Calu3 (cell line): Measurements from ENCODE around the gene ABLIM2. TPM values are rescaled to one million over a fixed set of nuclear protein-coding genes. Genes with fewer than 3 reads are reported as not detected.
A peak's percentile ranks its signal among the peaks of the same experiment; 100 is the strongest.

Experiments used
- BruUV-seq: library from RNA; stranded (reverse); fragments of 400-500 nt; replicated peaks from 2 replicates; lab custom pipeline; 2021; lab: Mats Ljungman, UMichigan
- CTCF ChIA-PET: fragments of 300-600 bp; sonication (Branson Sonifier 250); formaldehyde crosslinking; loops from one replicate; lab custom pipeline; 2022; ENCODE audit warnings: antibody characterized with exemption; lab: Charles Lee
- DNase-seq: peaks from one replicate; pipeline ENCODE4 v3.0.0; 2022
- H3K27ac Mint-ChIP-seq: one replicate; pipeline ENCODE4 v1.8.0; 2022; ENCODE audit warnings: mixed read lengths; ENCODE audit not compliant: unreplicated experiment
- H3K27me3 Mint-ChIP-seq: one replicate; pipeline ENCODE4 v1.8.0; 2022; ENCODE audit warnings: mixed read lengths; ENCODE audit not compliant: unreplicated experiment
- H3K36me3 Mint-ChIP-seq: one replicate; pipeline ENCODE4 v1.8.0; 2022; ENCODE audit warnings: mild to moderate bottlenecking, moderate library complexity, mixed read lengths; ENCODE audit not compliant: insufficient read depth, unreplicated experiment
- H3K4me1 Mint-ChIP-seq: one replicate; pipeline ENCODE4 v1.8.0; 2022; ENCODE audit warnings: mild to moderate bottlenecking, low read depth, mixed read lengths; ENCODE audit not compliant: unreplicated experiment
- H3K4me3 Mint-ChIP-seq: one replicate; pipeline ENCODE4 v1.8.0; 2022; ENCODE audit warnings: mild to moderate bottlenecking, low read depth, moderate library complexity, mixed read lengths; ENCODE audit not compliant: unreplicated experiment
- H3K9me3 Mint-ChIP-seq: one replicate; pipeline ENCODE4 v1.8.0; 2022; ENCODE audit warnings: low read depth, mixed read lengths; ENCODE audit not compliant: unreplicated experiment
- CTCF ChIP-seq: fragments of 200-600 bp; IDR thresholded peaks from one replicate; pipeline ENCODE4 v1.8.0; 2022; ENCODE audit warnings: antibody characterized with exemption; ENCODE audit not compliant: unreplicated experiment
- intact Hi-C: fragments of 100-400 bp; cut with micrococcal nuclease; formaldehyde crosslinking; loops from one replicate; pipeline ENCODE4 v1.10.0; 2022; ENCODE audit not compliant: unreplicated experiment
- total RNA-seq: library from RNA; stranded (reverse); gene quantifications from 2 replicates; pipeline ENCODE4 v1.2.3, GENCODE V29; 2022

The ABLIM2 gene
- total RNA-seq, 1 experiment from 2014 or later, result 1.0 TPM

GRCh38 chr4:8119877-8120276 lies 38.7 kb downstream of the ABLIM2 start:
- Mint-ChIP-seq H3K4me1 (no peaks in the 10 kb centered on the region), H3K27me3 (peaks cover 41% of the 10 kb centered on the region), H3K9me3 (peaks cover 3% of the 10 kb centered on the region), H3K36me3 (no peaks in the 10 kb centered on the region), H3K4me3 (no peak overlapping the region), H3K27ac (no peak overlapping the region)
- intact Hi-C loops, result no loop called here
- no peak for TF ChIP-seq CTCF
- no TSS peak for BruUV-seq
- DNase-seq, result no peak
- CTCF ChIA-PET, result interaction anchor here (0.7 kb wide), 1 partner anchor 1175 kb away, joined by 4 read pairs; no protein-coding TSS in a partner anchor

GRCh38 chr4:8118531-8118930 lies 40.1 kb downstream of the ABLIM2 start:
- Mint-ChIP-seq H3K4me3 (no peak overlapping the region), H3K4me1 (peaks cover 3% of the 10 kb centered on the region), H3K27me3 (peaks cover 37% of the 10 kb centered on the region), H3K9me3 (peaks cover 3% of the 10 kb centered on the region), H3K36me3 (no peaks in the 10 kb centered on the region), H3K27ac (no peak overlapping the region)
- BruUV-seq, result no TSS peak
- no peak for DNase-seq
- no peak for TF ChIP-seq CTCF
- intact Hi-C loops, result no loop called here
- CTCF ChIA-PET, result no interaction called here

GRCh38 chr4:8118035-8118434 lies 40.6 kb downstream of the ABLIM2 start:
- BruUV-seq, result no TSS peak
- DNase-seq, result no peak
- CTCF ChIA-PET, result no interaction called here
- H3K9me3 Mint-ChIP-seq, result peaks cover 3% of the 10 kb centered on the region
- intact Hi-C loops, result no loop called here
- peaks cover 32% of the 10 kb centered on the region for H3K27me3 Mint-ChIP-seq
- H3K36me3 Mint-ChIP-seq, result no peaks in the 10 kb centered on the region
- peaks cover 8% of the 10 kb centered on the region for H3K4me1 Mint-ChIP-seq
- H3K27ac Mint-ChIP-seq, result no peak overlapping the region
- H3K4me3 Mint-ChIP-seq, result no peak overlapping the region
- TF ChIP-seq CTCF, result no peak

GRCh38 chr4:8117278-8117682 lies 41.3 kb downstream of the ABLIM2 start:
- CTCF ChIA-PET, result no interaction called here
- H3K36me3 Mint-ChIP-seq, result no peaks in the 10 kb centered on the region

More at GRCh38 chr4:8117278-8117682, 41.3 kb downstream of the ABLIM2 start:
- Mint-ChIP-seq H3K9me3 (peaks cover 3% of the 10 kb centered on the region), H3K27ac (no peak overlapping the region), H3K4me3 (no peak overlapping the region), H3K27me3 (peaks cover 24% of the 10 kb centered on the region), H3K4me1 (peaks cover 12% of the 10 kb centered on the region)
- TF ChIP-seq CTCF, result no peak
- peak; percentile 45 for DNase-seq
- BruUV-seq, result no TSS peak
- intact Hi-C loops, result no loop called here
